HG03571 (cell line): Measurements from ENCODE around the gene C1orf53.
"Not testable (repeated sequence)": the region's sequence is repeated elsewhere in the genome, so short reads cannot be mapped to it uniquely, and the experiment has no call there.

Experiments used
- ATAC-seq: cut with Tn5 transposase; IDR thresholded peaks from one replicate; pipeline ENCODE4 v1.9.1; 2021; ENCODE audit not compliant: unreplicated experiment

The C1orf53 gene

DNA sequence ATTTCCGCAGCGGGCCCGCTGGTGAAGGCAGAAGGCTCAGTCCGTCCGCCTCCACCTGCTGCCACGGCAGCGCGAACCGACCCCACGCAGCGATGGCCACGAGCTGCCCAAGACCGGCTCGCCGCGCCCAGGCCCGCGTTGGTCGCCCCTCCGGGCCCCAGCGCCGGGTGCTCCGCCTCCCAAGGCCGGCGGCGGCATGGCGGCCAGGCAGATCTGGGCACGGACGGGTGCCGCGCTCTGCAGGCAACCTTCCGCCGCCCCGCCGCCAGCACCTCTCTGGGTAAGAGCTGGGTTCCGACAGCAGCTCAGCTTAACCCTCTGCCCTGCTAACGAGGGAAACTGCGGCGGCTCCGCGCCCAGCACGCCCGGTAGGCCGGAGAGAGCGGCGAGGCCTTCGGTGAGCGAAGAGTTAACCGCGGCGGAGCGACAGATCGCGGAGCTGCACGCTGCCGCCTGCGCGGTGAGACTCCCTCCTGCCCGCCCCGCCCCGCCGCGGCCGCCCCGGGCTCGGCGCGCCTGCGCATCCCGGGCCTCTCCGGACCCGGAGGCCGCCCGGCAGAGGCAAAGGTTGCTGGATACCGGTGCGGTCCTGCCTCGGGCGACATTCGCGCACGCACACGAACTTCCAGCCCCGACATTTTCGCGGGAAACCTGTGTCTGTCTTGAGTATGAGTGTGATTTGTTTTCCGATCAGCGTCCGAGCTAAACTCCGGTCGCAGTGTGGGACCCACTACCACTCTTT is at the start of gene C1orf53:
TSS of gene C1orf53 (plus strand) at position 177 of the 742 bp plus-strand sequence. CDS start at position 197, 20 bp downstream.
- peak; percentile 98 for ATAC-seq

- ATAC-seq: not testable (repeated sequence)
Measured at GRCh38 chr1:197855751-197856150, 46.7 kb upstream of the C1orf53 start.

DNA sequence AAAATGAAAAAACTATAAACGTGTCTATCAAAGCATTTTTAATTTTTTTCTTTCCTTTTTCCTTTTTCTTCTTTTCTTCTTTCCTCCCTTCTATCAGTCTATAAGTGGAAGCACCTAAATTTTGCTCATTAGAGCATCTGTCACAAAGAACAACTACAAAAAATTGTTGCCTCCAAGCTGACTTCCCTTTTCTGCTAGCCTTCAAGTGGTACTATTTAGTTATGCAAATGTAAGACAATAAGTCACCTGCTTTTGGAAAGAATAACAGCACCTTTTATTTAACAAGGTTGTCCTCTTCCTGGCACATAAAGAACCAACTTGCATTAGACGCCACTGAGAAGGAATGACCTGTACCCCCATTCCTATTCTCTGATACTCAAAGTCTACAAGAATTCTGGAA is 45.0 kb upstream of the C1orf53 start:
- no peak for ATAC-seq

DNA sequence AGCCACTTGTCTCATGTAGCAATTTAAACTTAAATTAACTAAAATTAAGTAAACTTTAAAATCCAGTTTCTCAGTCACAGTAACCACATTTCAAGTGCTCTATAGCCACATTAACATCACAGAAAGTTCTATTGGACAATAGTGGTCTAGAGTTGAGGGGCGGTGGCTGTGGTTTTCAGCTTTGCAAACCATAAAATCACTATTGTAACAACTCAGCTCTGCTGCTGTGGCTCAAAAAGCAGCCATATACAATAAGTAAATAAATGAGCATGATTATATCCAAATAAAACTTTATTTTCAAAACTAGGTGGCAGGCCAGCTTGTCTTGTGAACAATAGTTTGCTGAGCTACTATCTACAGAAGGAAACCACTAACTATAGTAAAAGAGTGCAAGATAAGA is 43.4 kb upstream of the C1orf53 start:
- ATAC-seq: no peak

GRCh38 chr1:197862221-197862620 is 40.2 kb upstream of the C1orf53 start:
- no peak for ATAC-seq

- ATAC-seq: no peak
Measured at GRCh38 chr1:197862671-197863070, 39.8 kb upstream of the C1orf53 start.

- no peak for ATAC-seq
Measured at GRCh38 chr1:197865809-197866208, 36.6 kb upstream of the C1orf53 start.

DNA sequence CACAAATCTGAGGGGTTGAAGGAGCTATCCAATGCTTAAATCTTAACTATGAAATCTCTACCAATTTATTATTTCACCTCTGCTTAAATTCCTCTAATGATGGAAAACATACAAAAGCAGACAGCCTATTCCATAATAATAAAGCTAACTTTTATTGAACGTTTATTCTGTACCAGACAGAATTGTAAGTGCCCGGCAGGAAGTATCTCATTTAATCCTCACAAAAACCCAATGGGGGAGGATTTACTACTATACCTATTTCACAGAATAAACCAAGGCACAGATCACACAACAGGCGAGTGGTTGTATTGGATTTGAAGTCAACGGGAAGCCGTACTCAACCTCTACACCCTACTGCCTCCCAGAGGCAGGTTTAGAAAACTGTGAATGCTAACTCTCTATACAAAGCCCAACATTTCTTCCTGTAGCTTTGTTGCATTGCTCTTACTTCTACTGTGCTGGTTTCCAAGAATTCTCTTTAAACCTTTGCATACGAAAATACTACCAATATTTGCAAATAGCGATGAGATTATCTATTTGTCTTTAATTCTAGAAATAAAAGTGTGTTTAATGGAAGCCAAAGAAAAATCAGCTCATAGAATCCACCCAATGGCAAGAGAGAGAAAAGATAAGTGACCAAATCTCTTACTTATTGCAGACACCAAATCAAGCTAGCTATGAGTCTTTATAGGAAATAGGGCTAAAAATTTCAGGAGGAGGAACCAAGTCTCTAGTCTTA is 33.5 kb upstream of the C1orf53 start:
- ATAC-seq: no peak

DNA sequence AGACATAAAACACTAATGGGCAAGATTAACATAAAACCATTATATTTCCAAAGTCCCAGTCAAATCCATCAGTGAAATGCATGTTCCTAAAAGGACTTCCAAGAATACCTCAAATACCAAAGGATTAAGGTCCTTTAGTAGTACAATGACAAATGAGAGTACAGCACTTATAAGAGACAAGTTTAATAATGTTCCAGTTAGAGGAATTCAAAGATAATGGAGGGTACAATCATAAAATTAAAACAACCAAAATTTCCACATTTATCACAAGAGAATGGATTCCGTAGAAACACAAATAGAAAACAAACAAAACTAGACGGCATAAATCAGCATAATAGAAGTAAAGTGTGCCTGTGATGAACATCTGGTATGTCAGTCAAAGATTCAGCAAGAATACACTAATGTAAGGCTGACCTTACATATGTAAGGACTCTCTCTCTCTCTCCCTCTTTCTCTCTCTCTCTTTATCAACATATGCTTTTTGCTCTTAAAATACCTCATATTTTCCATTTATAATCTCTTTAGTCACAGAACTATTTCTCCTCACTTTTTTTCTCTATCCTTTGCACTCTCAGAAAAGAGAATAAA is 32.8 kb upstream of the C1orf53 start:
- ATAC-seq: no peak

- no peak for ATAC-seq
Measured at GRCh38 chr1:197876894-197877293, 25.5 kb upstream of the C1orf53 start.

DNA sequence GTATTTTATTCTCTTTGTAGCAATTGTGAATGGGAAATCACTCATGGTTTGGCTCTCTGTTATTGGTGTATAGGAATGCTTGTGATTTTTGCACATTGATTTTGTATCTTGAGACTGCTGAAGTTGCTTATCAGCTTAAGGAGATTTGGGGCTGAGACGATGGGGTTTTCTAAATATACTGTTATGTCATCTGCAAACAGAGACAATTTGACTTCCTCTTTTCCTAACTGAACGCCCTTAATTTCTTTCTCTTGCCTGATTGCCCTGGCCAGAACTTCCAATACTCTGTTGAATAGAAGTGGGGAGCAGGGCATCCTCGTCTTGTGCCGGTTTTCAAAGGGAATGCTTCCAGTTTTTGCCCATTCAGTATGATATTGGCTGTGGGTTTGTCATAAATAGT is 22.0 kb upstream of the C1orf53 start:
- ATAC-seq: not testable (repeated sequence)

- not testable (repeated sequence) for ATAC-seq
Measured at GRCh38 chr1:197882241-197882640, 20.2 kb upstream of the C1orf53 start.

DNA sequence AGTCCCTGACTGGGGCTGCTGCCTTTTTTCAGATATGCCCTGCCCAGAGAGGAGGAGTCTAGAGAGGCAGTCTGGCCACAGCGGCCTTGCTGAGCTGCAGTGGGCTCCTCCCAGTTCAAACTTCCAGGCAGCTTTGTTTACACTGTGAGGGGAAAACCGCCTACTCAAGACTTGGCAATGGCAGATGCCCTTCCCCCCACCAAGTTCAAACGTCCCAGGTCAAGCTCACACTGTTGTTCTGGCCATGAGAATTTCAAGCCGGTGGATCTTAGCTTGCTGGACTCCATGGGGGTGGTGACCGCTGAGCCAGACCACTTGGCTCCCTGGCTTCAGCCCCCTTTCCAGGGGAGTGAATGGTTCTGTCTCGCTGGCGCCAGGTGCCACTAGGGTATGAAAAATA is 18.3 kb upstream of the C1orf53 start:
- ATAC-seq: no peak

DNA sequence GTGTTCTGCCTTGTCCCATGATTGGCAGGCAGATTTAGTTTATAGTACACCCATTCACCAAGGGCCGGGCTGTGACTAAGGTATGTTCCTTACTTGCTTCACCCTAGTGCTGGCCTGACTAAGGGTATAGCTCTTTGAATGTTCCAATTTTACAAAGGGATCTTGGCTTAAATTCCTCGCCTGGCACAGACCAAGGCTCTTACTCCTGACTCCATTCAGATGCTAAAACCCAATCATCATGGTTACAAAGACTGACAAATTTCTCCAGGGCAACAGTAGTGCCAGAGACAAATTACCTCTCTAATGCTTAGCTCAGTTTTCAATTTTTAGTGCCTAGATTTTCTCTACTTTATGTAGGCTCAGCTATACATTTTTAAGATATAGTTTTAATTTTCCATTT is 11.5 kb upstream of the C1orf53 start:
- no peak for ATAC-seq

DNA sequence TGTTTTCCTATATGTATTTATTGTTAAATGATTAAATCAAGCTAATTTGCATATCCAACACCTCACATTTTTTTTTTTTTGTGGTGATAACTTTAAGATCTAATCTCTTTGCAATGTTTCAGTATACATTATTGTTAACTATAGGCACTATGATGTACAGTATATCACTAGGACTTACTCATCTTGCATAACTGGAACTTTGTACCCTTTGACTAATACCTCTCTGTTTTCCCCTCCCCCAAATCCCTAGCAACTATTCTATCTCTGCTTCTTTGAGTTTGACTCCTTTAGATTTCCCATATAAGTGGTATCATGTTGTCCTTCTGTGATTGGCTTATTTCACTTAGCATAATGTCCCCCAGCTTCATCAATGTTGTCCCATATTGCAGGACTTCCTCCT is 9.7 kb upstream of the C1orf53 start:
- no peak for ATAC-seq

DNA sequence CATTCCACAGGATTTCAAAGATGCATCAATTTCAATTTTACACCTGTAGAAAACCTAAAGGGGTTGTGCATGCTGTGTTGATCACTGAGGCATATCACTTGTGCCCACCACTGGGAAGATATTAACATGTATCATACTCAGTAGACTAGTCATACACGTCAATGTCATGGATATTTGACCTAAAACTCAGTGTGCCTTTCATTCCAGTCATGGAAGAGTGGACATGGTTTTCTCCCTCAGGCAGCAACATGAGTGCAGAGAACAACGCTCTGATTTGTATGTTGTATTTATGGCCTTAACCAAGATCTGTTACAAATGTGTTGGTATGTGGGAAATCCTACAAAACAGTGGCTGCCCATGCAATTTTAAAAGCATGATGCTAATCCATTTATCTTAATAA is 6.1 kb upstream of the C1orf53 start:
- ATAC-seq: no peak

- ATAC-seq: no peak
Measured at GRCh38 chr1:197899037-197899436, 3.4 kb upstream of the C1orf53 start.

DNA sequence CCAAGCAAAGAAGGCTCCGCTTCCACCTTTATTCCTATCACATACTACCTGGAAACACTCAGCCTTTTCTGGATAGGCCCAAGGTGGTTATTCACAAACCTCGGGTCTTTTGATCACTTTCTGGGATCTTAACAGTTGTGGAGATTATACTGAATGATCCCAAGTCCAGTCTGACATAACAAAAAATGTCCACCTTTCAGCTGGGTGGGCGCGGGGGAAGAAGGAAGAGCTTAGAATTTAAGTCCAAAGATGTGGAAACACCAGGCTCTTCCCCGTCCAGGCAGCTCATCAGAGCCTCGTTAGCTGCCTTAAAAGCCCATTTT is 338 bp upstream of the C1orf53 start:
- no peak for ATAC-seq

- ATAC-seq: no peak
Measured at GRCh38 chr1:197903196-197903514, 725 bp downstream of the C1orf53 start.

DNA sequence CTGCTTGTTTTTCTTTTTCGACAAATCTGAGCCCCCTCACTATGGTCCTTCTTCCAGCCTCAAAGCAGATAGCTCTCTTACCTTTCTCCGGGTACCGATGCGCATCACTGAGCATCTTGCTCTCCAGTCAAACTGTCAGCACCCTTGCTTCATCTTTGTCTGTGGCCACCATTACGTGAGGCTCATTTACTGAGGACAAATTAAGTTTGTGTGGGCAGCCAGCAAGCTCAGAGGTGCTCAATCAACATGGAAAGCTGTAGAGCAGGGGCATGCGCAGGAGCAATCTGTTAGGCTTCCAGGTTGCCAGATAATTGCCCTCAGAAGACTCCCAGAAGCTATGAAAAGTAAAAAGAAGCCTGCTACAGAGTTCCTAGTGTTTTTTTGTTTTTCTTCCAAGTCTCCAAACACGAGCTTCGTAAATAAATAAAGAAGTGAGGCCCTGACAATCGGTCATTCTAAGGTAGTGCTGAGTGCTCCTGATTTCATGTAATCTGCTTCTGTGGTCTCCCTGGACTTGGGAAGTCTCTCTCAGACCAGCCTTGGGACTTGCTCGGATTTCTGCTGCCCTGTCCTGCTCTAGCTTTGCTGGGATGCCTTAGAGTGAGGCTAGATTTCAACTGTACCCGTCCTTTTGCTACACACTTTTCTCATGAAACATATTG is 1.8 kb downstream of the C1orf53 start:
- ATAC-seq: no peak

DNA sequence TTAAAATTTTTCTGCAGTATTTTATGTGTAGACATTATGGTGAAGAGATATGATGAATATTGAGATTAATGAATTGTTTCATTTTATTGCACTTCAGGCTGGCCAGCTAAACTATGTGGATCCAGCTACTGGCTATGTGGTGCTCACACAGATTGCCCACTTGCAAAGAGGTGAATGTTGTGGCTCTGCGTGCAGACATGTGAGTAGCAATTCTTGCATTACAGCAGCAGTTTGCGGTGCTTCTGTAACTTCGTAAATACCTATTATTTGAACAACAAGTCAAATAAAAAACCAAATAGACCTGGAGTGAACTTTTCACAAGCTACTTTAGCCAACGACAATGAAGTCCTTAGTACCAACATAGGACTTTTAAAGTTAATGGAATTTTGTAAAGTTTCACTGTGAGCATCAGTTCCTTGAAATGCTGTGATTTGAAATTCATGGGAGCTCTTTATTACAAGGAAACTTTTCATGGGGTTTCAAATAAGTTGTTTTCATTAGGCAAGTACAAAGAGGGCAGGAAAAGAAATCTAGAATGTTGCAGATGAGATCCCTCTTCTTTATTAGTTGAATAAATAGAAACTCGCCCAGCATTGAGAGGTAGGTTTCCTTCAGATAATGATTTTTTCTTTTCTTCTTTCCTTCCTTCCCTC is 3.4 kb downstream of the C1orf53 start:
- no peak for ATAC-seq
